Kasumi-1 (cell line): ENCODE results near the gene ZNF276.

Source experiments
- DNase-seq, 2 experiments: peaks; one replicate each; lab custom pipeline; 2025; lab: John Stamatoyannopoulos, UW

Gene ZNF276

DNA sequence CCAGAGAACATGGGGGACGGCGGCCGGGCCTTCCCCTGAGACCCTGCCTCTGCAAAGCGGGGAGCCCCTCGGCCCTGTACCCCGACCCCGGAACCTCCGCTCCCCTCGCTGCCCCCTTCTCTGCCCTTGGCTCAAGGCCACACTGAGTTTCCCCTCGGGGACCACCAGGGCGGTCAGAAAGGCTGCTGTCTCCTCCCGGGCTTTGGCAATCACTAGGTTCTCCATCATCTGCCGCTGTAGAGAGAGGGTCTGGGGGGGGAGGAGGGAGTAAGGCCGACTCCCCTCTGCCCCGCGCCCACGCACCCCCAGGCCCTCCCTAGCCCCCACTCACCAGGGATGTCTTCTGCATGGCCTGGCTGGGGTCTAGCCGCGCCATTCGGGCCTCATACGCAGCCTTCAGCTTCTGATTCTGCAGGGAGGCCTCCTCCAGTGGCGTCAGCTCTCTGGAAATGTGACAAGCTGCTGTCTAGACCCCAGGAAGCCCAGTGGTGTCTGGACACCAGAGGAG lies 9.0 kb upstream of the ZNF276 start:
- DNase-seq = no peak

- no peak for DNase-seq
Measured at GRCh38 chr16:89716493-89716892, 4.8 kb upstream of the ZNF276 start.

GRCh38 chr16:89716916-89717687 lies 4.2 kb upstream of the ZNF276 start:
- no peak for DNase-seq

DNA sequence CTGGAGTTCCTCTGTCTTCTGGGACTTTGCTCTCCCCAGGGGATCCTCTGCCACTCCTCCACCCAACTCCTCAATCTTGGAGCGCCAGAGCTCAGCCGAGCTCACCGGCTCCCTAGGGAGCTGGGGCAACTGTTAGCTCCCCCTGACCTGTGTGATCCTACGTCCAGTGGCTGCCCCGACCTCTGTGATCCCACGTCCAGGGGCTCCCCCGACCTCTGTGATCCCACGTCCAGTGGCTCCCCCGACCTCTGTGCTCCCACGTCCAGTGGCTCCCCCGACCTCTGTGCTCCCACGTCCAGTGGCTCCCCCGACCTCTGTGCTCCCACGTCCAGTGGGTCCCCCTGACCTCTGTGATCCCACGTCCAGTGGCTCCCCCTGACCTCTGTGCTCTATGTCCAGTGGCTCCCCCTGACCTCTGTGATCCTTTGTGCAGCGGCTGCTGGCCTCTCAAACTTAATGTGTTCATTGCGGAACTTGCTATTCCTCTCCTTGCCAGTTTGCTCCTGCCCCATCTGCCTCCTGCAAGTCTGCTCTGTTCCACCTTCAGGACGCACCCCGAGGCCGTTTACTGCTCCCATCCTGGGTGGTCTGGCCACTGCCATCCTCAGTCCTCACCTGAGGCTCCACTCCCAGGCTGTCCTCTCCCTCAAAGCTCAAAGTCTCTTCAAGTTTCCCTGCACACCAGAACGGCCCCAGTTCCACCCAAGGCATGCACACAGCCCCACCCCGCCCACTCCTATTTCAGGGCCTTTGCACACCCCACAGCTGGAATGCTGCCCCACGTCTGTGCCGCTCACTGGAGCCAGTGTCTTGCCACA lies 3.4 kb upstream of the ZNF276 start:
- no peak for DNase-seq

GRCh38 chr16:89720551-89720812 lies 855 bp upstream of the ZNF276 start:
- DNase-seq = no peak

GRCh38 chr16:89721546-89722391 lies 432 bp downstream of the ZNF276 start:
- peak; percentile 75 to 77 for DNase-seq

DNA sequence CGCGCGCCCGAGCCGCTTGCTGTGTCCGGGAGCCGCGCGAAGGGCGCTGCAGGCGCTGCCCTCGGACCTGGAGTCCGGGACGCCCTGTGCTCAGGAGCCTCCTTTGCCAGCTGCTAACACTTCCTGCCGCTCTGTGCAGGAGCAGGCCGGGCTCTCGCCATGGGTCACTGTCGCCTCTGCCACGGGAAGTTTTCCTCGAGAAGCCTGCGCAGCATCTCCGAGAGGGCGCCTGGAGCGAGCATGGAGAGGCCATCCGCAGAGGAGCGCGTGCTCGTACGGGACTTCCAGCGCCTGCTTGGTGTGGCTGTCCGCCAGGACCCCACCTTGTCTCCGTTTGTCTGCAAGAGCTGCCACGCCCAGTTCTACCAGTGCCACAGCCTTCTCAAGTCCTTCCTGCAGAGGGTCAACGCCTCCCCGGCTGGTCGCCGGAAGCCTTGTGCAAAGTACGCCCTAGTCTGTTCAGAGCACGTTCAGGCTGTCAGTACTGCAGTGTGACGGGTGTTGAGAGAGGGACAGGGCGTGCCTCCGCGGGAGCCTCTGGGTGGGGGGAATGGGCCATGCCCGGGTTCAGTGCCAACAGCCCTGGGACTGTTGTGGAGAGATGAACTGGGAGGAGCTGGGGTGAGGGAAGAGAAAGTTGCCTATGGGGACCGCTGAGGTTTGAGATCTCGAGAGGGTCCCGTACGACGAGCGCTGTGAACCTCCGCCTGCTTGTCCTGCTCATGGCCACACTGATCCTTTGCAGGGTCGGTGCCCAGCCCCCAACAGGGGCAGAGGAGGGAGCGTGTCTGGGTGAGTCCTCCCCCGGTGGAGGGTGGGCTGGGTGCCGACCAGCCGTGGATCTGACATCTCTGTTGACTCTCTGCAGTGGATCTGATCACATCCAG lies 1.3 kb downstream of the ZNF276 start:
- peak; percentile 61 to 75 for DNase-seq

DNA sequence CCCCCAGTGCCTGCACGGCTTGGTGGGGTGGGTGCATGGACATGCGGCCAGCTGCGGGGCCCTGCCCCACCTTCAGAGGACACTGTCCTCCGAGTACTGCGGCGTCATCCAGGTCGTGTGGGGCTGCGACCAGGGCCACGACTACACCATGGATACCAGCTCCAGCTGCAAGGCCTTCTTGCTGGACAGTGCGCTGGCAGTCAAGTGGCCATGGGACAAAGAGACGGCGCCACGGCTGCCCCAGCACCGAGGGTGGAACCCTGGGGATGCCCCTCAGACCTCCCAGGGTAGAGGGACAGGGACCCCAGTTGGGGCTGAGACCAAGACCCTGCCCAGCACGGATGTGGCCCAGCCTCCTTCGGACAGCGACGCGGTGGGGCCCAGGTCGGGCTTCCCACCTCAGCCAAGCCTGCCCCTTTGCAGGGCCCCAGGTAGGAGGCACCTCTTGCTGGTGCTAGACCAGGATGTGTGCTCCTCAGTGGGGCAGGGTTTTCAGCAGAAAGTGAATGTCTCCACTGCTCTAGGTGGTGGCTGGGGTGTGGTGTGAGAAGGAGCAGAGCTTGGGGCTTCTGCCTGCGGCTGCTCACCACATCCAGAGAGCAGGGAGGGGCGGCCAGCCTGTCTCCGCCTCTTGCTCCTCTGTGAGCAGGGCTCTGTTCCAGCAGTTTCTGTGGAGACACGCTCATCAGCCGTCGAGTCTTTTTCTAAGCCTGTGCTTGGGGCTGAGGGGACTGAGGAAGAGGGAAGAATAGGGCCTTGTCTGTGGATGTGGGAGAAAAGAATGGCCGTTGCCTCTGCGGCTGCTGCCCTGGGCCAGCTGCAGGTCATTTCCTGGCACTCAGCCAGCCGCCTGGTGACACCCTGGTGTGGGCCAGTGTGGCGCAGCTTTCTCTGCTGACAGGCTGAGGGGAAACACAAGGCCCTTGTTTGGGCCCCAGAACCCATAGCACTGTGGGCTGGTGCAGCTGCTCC lies 2.2 kb downstream of the ZNF276 start:
- DNase-seq = no peak

DNA sequence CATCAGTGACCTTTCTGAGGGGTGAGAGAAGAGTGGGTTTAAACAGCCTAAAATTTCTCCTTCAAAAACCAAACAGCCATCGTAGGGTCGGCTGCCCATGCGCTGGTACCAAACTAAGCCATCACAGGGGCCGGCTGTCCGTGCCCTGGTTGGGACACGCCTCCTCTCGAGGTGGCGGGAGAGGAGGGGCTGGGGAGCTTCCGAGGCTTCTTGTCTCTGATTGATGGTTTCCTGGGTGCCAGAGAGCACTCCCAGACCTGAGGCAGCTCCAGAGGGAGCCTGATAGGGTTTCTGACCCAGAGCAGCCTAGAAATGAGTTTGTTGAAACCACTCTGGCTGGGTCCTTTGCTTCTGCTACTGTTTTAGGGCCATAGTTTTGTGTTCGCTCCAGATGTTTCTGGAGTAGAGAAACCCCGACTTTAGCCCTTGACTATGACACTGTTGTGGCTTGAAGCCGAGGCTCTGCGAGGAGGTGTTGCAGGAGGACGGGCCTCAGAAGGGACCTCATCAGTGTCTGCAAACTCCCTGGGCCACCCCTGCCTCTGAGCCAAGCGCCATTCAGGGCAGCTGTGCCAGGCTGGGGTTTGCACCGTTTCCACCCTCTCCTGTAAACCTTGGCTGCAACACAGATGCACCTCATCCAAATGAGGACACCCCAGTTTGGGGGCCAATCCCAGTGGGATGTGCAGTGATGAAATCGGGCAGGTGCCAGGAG lies 6.2 kb downstream of the ZNF276 start:
- no peak for DNase-seq

- no peak for DNase-seq
Measured at GRCh38 chr16:89729293-89729692, 8.0 kb downstream of the ZNF276 start.

DNA sequence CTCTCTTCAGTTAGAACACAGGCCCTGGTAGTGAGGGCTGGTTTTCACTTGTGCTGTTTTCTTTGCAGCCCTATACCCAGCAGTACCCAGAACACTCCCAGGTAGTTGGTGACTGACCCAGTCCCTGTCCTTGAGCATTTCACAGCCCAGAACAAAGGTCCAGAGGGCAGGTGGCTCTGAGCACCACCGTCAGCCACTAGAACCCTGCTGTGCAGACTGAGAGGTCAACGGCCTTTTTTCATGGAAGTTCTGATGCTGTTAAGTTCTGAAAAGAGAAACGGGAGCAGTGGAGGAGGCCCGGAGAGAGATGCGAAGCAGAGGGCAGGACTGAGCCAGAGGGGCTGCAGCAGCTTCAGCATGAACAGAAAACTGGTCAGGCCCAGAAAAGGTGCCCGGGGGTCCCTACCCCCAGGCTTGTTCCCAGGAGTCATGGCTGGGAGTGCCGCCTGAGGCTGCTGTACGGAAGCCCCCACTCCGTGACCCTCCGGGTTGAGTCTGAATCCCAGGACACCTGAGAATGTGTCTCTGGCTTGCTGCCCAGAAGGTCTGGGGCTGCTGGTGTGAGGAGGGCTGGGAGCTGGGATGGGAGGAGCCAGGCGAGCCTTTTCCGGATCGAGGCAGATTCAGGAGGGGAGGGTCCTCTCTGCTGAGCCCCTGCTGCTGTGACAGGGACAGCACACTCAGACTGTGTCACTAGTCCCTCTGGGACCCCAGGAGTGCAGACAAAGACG lies 8.7 kb downstream of the ZNF276 start:
- no peak for DNase-seq

DNA sequence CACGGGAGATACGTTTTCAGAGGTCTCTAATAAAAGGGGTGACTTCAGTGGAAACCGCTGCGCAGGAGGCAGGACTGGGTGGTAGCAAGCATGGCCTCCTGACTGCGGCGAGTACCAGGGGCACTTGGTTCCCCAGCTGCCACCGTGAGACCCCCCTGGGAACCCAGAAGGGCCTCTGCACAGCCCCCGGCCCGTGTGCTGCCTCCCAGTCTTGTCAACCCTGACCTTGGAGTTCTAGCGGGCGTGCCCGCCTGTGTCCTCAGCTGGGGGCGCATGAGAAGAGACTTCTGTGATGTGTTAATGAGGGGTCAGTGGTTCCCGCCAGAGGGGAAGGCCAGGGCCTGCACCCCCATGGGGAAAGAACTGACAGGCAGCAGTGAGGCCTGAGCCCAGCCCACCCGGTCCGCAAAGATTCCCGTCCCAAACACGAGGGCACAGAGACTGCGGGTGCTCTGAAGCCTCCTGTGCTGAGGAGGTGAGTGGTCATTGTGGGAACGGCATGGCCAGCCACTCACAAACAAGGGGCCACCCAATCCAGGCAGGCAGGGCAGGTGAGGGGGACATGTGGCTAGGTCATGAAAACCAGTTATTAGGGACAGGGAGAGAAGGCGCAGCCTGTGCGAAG lies 9.4 kb downstream of the ZNF276 start:
- no peak for DNase-seq

DNA sequence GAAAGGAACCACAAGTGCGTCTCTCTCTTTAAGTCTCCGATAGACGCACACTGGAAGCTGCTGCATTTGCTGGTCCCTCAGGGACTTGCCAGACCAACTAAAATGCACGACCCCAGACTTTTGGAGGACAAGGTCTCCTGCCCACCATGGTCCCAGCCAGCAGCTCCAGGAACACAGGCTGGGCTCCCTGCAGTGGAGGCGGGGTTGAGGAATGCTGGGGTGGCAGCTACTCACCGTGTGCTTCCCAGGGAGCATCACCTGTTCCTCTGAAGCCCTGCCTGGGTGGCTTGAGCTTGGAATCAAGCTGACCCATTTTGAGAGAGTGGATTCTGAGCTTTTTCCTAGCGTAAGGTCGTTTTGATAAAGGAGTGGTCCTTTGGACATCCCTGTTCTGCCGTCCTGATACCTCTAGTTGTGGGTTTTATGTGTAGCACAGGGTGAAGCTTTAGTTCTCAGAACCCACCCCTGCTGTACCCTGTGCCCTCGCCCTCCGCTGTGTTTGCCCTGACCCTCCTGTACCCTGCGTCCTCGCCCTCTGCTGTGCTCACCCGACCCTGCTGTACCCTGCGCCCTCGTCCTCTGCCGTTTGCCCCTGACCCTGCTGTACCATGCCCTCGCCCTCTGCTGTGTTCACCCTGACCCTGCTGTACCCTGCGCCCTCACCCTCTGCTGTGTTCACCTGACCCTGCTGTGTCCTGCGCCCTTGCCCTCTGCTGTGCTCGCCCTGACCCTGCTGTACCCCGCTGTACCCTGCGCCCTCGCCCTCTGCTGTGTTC lies 11.0 kb downstream of the ZNF276 start:
- no peak for DNase-seq

- DNase-seq = no peak
Measured at GRCh38 chr16:89732918-89733242, 11.5 kb downstream of the ZNF276 start.

DNA sequence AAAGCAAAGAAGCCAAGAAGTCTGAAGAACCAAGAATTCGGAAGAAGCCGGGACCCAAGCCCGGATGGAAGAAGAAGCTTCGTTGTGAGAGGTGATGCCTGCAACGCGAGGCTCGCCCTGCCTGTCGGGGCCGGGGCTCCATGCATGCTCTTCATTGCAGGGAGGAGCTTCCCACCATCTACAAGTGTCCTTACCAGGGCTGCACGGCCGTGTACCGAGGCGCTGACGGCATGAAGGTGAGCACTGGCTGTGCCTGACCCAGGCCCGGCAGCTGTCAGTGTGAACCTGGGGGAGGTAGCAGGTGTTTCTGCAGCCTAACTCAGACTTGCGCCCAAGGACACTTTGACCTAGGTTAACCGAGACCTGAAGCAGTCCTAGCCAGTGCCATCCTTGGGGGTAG lies 12.0 kb downstream of the ZNF276 start:
- DNase-seq = no peak

- no peak for DNase-seq
Measured at GRCh38 chr16:89733792-89734191, 12.5 kb downstream of the ZNF276 start.

DNA sequence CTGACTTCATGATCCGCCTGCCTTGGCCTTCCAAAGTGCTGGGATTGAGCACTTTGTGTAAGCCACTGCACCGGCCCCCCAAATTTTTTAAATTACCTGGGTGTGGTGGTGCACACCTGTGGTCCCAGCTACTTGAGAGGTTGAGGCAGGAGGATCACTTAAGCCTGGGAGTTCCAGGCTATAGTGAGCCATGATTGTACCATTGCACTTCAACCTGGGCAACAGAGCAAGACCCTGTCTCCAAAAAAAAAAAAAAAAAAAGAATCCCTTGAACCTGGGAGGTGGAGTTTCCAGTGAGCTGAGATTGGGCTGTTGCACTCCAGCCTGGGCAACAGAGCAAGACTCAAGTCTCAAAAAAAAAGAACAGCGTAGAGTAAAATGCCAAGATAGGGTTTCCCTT lies 15.2 kb downstream of the ZNF276 start:
- no peak for DNase-seq
